Peyer's patch (tissue), 4 donors: ENCODE measurements around the gene ACADL. TPM values are rescaled to one million over a fixed set of nuclear protein-coding genes. Genes with fewer than 3 reads are reported as not detected.

Source experiments
- DNase-seq, 3 donors: peaks; one replicate each; pipeline ENCODE4 v3.0.0-alpha.2; 2017 to 2019
- H3K27ac ChIP-seq, 4 donors: fragments of 200-600 bp; sonication (generic); one replicate each; pipeline ENCODE4 v1.5.1; 2016 to 2019
- H3K27me3 ChIP-seq, 2 donors: fragments of 200-600 bp; sonication (generic); one replicate each; pipeline ENCODE4 v1.5.1; 2019
- H3K36me3 ChIP-seq, 3 donors: fragments of 200-600 bp; sonication (generic); one replicate each; pipeline ENCODE4 v1.5.1; 2016 to 2019
- H3K4me1 ChIP-seq, 4 donors: fragments of 200-600 bp; sonication (generic); one replicate each; pipeline ENCODE4 v1.5.1; 2016 to 2019
- H3K4me3 ChIP-seq, 4 donors: fragments of 200-600 bp; sonication (generic); 1 replicate in 3 of 4; 2 replicates in 1 of 4; pipeline ENCODE4 v1.5.1; 2016 to 2019; ENCODE audit warnings: mild to moderate bottlenecking in 1 of 4
- H3K9me3 ChIP-seq, 4 donors: fragments of 200-600 bp; sonication (generic); one replicate each; pipeline ENCODE4 v1.5.1; 2016 to 2019; ENCODE audit warnings: mild to moderate bottlenecking in 1 of 4
- POLR2A ChIP-seq, 2 donors: fragments of 450-650 bp; IDR thresholded peaks; one replicate each; pipeline ENCODE4 v1.5.1; 2017; ENCODE audit warnings: antibody characterized with exemption in 2 of 2, mild to moderate bottlenecking in 2 of 2, moderate library complexity in 2 of 2
- total RNA-seq, 4 donors: library from RNA; depleted of rRNA; stranded (reverse); fragments of >200 nt; gene quantifications; one replicate each; pipeline ENCODE4 v1.1.0, GENCODE V29; 2016
- TF ChIP-seq, protein P1 (sequence below), 6 experiments: fragments of 450-650 bp in 4 of 6; fragments of 200-600 bp in 2 of 6; sonication (generic) in 1 of 6; IDR thresholded peaks; one replicate each; pipeline ENCODE4 v1.5.1; 2017 to 2019; ENCODE audit warnings: antibody characterized with exemption in 6 of 6, mild to moderate bottlenecking in 3 of 6, moderate library complexity in 1 of 6

ACADL gene
- total RNA-seq, 4 donors from 2014 or later, result 0.54 to 2.5 TPM; not detected in 2

DNA sequence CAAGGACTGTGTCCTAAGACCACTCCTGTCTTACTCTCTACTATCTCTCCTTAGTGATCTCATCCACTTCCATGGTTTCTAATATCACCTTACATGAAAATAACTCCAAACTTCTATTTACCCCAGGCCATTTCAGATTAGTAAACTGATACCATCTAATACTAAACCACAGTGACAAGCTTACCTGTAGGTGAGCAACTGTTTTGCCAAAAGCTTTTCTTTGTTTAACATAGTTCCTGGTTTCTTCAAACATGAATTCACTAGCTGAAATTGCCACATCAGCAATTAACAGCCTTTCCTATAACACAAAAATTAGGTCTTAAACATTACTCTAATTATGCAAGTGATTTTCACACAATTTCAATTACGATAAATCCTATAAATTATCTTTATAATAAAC lies 22.1 kb downstream of the ACADL start:
- Histone ChIP-seq H3K4me1 (no peaks in the 10 kb centered on the region), H3K36me3 (no peaks in the 10 kb centered on the region), H3K27ac (no peak overlapping the region), H3K9me3 (no peaks in the 10 kb centered on the region), H3K27me3 (no peaks in the 10 kb centered on the region), H3K4me3 (no peak overlapping the region)
- TF ChIP-seq, protein P1, sequence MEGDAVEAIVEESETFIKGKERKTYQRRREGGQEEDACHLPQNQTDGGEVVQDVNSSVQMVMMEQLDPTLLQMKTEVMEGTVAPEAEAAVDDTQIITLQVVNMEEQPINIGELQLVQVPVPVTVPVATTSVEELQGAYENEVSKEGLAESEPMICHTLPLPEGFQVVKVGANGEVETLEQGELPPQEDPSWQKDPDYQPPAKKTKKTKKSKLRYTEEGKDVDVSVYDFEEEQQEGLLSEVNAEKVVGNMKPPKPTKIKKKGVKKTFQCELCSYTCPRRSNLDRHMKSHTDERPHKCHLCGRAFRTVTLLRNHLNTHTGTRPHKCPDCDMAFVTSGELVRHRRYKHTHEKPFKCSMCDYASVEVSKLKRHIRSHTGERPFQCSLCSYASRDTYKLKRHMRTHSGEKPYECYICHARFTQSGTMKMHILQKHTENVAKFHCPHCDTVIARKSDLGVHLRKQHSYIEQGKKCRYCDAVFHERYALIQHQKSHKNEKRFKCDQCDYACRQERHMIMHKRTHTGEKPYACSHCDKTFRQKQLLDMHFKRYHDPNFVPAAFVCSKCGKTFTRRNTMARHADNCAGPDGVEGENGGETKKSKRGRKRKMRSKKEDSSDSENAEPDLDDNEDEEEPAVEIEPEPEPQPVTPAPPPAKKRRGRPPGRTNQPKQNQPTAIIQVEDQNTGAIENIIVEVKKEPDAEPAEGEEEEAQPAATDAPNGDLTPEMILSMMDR (IDR thresholded peaks at IDR 0.05), result no peak
- TF ChIP-seq POLR2A (IDR thresholded peaks at IDR 0.05), result no peak
- DNase-seq, result no peak

DNA sequence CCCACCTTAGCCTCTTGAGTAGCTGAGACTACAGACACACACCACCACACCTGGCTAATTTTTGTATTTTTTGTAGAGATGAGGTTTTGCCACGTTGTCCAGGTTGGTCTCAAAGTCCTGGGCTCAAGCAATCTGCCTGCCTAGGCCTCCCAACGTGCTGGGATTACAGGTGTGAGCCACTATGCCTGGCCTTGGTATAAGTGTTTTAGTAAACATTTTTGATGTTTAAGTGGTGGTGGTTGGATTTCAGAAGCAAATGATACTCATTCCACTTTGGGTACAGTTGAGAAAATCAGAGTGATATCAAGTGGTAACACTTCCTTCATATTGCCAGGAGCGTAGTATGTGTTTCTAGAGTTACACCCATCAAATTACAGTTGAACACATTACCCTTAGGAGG lies 25.4 kb downstream of the ACADL start:
- no peaks in the 10 kb centered on the region for H3K27me3 ChIP-seq
- no peak for DNase-seq
- TF ChIP-seq POLR2A (IDR thresholded peaks at IDR 0.05), result no peak
- TF ChIP-seq, protein P1 (IDR thresholded peaks at IDR 0.05), result no peak
- no peak overlapping the region for H3K27ac ChIP-seq
- no peaks in the 10 kb centered on the region for H3K4me1 ChIP-seq
- H3K9me3 ChIP-seq, result no peaks in the 10 kb centered on the region
- H3K36me3 ChIP-seq, result no peaks in the 10 kb centered on the region
- no peak overlapping the region for H3K4me3 ChIP-seq

DNA sequence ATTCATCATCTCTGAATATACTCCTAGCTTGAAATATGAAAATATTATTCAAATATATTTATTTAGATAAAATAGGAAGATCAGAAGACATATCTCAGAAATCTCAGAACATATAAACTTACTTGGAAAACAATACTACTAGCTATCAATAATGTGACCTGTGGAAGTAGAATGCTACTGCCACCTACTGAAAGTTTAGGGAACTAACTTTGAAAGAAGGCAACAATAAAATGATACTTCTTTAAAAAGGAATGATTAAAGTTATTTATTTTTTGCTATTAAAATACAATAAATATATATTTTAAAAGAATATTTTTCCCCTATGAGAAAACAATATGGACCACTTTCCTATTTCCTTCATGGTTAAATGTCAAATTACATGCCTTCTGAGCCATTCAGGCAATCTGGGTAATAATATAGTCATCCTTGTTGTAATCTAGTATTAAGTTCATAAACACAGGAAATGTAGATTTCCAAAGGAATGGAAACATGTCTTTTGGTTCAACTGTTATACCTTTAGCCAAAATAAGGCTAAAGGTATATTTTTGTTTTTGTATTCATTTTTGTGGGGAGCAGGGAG lies 26.0 kb downstream of the ACADL start:
- Histone ChIP-seq H3K27ac (no peak overlapping the region), H3K36me3 (no peaks in the 10 kb centered on the region), H3K4me1 (no peaks in the 10 kb centered on the region), H3K4me3 (no peak overlapping the region), H3K27me3 (no peaks in the 10 kb centered on the region), H3K9me3 (no peaks in the 10 kb centered on the region)
- DNase-seq, result no peak
- TF ChIP-seq, protein P1 (IDR thresholded peaks at IDR 0.05), result peak; percentile 40 to 77 (median 66)
- no peak for TF ChIP-seq POLR2A (IDR thresholded peaks at IDR 0.05)

DNA sequence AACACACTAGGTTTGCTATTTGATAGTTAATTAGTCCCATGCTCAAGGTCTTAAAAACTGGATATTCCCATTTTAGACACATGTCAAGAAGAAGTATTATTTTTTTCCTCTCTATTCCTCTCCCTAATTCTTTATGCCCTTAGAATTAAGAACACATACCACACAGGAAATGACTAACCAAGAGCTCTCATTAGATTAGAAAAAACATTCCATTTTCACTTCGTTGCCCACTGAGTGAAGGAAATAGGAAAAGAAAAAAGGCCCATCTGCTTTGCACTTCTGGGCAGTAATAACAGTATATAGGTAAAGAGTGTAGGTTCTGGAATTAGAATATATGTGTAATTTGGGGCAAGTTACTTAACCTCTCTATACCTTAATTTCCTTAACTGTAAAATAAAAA lies 26.9 kb downstream of the ACADL start:
- TF ChIP-seq POLR2A (IDR thresholded peaks at IDR 0.05), result no peak
- TF ChIP-seq, protein P1 (IDR thresholded peaks at IDR 0.05), result no peak
- H3K9me3 ChIP-seq, result no peaks in the 10 kb centered on the region
- no peaks in the 10 kb centered on the region for H3K27me3 ChIP-seq
- DNase-seq, result no peak
- no peaks in the 10 kb centered on the region for H3K4me1 ChIP-seq
- no peak overlapping the region for H3K27ac ChIP-seq
- H3K36me3 ChIP-seq, result no peaks in the 10 kb centered on the region
- H3K4me3 ChIP-seq, result no peak overlapping the region

DNA sequence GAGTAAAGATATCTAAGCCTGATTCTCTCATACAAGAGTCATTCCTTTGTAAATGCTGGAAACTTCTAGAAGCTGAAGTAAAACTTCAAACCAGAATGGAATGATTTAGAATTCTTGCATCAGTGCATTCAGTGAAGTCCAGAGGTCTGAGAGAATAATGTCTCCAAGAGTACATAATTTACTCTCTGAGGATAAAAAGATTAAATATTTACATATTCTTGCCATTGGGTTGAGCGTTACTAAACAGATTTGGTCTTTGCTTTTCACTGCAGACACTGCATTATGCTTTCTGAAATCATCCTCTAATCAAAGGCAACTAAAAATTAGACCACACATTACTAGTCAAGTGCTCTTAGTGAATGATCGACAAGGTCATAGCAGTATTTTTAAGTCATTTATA lies 27.5 kb downstream of the ACADL start:
- no peaks in the 10 kb centered on the region for H3K27me3 ChIP-seq
- H3K36me3 ChIP-seq, result no peaks in the 10 kb centered on the region
- no peak for DNase-seq
- no peaks in the 10 kb centered on the region for H3K9me3 ChIP-seq
- H3K4me3 ChIP-seq, result no peak overlapping the region
- no peaks in the 10 kb centered on the region for H3K4me1 ChIP-seq
- TF ChIP-seq, protein P1 (IDR thresholded peaks at IDR 0.05), result no peak
- no peak for TF ChIP-seq POLR2A (IDR thresholded peaks at IDR 0.05)
- no peak overlapping the region for H3K27ac ChIP-seq
